HG03520 (cell line): Measurements from ENCODE around the gene ADRA2C.

Source experiments
- ATAC-seq: cut with Tn5 transposase; IDR thresholded peaks from one replicate; pipeline ENCODE4 v1.9.1; 2021; ENCODE audit warnings: mild to moderate bottlenecking, moderate library complexity; ENCODE audit not compliant: unreplicated experiment

The ADRA2C gene

DNA sequence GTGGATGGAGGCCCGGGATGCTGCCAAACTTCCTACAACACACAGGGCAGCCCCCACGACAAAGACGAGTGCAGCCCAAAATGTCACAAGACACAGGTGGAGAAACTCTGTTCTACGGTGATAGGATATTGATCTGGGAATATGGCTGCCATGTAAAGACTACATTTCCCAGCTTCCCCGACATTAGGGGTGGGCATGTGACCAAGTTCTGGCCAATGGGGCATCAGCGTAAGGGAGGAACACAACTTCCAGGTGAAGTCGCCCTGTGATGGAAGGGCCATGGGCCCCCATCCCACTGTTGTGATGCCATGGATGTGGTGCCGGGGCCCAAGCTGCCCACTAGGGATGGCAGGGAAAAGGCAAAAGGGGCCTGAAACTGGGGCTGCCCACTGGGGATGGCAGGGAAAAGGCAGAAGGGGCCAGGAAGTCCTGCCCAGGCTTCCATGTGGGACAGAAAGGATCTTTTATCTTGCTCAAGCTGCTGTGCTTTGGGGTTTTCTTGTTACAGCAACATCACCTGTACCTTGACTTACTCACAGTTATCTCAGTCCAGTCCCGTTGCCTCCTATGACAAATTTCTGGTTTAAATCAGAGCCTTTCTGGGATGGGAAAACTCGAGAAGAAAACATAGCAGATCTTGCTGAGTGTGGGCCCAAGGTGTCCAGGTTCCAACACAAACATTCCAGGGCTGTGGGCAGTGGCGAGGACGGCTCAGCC lies 9.7 kb upstream of the ADRA2C start:
- no peak for ATAC-seq

DNA sequence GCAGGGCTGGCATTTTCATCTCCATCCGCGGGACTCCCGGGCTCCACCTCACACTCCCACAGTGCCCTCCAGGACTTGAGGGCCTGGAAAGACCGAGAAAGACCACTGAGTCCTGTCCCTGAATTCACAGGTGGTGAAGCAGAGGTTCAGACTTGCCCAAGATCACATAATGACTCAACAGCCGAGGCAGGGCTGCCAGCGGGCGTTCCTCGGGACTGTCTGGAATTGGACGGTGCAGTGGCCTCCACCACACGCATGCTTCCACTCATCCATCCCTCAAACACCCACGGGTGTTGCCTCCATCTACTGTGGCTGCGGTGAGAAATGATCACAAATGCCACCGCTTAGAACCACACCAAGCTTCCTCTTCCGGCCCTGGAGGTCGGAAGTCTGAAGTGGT lies 6.9 kb upstream of the ADRA2C start:
- no peak for ATAC-seq

DNA sequence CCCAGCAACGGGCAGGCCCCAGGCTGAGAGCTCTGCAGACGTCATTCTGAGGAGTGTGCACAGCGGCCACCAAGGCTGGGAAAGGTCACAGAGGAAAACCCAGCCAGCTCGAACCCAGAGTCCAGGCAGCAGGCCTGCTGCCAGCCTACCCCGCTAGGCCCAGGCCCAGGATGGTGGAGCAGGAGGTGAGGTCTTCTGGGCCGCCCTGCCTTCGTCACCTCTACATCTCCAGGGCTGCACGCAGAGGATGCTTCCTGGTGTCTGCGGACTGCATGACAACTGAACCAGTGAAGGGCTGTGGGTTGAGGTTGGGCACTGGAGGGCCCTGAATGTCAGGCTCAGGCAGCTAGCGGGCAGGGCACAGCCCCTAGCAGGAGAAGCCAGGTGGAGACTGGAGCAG lies 5.8 kb upstream of the ADRA2C start:
- ATAC-seq = no peak

DNA sequence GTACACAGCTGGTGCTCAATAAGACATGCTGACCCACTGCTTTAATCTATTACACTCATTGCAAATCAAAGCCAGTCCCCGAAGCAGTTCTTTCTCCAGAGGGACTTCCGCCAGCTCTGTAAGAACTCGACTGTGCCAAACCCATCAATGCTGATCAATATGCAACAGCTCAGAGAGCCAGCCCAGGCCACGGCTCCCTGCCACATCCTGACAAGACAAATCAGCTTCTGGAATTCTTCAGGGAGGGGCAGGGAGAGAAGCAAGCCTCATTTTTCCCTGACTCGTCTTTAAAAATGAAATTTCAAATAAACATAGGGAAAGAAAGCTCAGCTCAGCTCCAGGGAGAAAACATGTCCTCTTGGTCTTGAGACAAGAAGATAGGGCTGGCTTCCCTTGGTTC lies 5.3 kb upstream of the ADRA2C start:
- ATAC-seq = no peak

DNA sequence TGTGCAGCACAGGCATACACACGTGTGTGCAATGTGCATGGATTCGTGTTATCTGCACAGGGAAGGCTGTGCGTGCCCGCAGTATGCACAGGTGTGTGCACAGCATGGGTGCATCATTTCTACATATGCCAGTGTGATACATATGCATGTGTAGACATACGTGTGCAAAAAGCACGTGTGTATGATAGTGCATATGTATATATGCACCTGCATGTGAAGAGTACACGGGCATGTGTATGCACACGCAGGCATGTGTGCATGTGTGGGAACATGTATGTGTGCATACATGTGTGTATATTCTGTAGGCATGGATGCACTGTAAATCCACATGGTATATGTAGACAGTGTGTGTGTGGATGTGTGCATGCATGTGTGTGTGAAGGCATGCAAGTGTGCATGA lies 3.9 kb upstream of the ADRA2C start:
- ATAC-seq = no peak

DNA sequence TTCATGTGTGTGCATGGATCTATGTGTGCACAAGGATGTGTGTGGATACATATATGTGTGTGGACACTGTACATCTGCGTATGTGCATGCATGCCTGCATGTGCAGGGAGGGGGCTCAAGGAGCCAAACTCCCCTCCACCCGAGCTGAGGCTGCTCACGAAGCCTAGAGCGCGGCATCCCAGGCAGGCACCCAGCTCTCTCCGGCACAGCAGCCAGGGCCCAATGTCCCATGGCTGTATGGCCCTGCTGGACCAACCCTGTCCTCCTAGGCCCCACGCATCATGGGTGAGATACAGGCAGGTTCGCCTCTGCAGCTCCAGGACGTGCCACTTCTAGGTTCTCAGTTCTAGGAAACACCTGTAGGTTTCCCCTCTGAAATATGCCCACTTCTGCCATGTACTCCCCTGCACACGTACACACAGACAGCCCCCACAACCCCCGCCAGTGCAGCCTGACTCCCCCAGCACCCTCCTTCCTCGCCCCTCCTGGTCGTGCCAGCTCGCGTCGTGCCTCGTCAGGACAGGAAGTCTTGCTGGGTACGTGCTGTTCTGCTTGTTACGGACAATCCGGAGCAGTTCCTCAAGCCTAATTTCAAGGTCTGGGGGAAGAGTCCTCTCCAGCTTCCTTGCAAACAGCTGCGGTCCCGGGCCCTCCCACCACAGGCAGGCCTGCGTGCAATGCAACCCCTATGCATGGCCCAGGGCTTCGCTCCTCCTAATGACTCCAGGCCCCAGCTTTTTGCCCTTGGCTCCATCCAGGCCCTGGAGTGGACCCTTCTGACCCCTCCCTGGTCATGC lies 3.2 kb upstream of the ADRA2C start:
- ATAC-seq = no peak

DNA sequence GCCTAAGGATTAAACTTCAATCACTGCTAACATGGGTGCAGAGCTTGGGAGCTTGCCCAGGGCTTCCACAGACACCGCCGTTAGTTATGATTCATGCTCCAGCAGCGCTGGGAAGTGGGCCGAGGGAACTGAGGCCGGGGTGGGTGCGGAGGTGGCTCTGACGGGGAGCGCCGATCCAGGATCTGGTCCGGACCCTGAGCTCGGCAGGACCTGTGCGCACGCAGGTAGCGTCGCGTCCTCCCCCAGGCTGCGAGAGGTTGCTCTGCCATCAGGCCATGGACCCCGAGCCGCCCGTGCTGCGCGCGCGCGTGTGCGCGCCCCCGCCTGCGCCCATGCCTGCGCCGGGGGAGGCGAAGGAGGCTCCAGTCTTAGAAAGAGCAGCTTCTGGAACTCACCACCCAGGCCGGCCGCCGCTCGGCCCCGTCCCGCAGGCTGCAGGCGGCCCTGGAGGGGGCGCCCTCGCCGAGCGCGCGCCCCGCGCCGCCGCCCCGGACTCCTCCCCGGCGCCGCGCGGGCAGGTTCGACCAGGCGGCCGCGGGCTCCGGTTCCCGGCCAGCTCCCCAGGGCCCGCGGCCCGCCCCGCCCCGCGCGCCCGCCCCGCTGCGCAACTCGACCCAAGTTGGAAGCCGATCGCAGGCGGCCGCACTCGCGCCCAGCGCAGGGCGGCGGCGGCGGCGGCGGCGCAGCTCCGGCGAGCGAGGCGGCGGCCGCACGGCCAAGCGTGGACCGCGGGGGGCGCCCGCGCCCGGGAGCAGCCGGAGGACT lies 732 bp upstream of the ADRA2C start:
- ATAC-seq = no peak

DNA sequence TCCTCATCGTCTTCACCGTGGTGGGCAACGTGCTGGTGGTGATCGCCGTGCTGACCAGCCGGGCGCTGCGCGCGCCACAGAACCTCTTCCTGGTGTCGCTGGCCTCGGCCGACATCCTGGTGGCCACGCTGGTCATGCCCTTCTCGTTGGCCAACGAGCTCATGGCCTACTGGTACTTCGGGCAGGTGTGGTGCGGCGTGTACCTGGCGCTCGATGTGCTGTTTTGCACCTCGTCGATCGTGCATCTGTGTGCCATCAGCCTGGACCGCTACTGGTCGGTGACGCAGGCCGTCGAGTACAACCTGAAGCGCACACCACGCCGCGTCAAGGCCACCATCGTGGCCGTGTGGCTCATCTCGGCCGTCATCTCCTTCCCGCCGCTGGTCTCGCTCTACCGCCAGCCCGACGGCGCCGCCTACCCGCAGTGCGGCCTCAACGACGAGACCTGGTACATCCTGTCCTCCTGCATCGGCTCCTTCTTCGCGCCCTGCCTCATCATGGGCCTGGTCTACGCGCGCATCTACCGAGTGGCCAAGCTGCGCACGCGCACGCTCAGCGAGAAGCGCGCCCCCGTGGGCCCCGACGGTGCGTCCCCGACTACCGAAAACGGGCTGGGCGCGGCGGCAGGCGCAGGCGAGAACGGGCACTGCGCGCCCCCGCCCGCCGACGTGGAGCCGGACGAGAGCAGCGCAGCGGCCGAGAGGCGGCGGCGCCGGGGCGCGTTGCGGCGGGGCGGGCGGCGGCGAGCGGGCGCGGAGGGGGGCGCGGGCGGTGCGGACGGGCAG lies 792 bp downstream of the ADRA2C start:
- no peak for ATAC-seq

DNA sequence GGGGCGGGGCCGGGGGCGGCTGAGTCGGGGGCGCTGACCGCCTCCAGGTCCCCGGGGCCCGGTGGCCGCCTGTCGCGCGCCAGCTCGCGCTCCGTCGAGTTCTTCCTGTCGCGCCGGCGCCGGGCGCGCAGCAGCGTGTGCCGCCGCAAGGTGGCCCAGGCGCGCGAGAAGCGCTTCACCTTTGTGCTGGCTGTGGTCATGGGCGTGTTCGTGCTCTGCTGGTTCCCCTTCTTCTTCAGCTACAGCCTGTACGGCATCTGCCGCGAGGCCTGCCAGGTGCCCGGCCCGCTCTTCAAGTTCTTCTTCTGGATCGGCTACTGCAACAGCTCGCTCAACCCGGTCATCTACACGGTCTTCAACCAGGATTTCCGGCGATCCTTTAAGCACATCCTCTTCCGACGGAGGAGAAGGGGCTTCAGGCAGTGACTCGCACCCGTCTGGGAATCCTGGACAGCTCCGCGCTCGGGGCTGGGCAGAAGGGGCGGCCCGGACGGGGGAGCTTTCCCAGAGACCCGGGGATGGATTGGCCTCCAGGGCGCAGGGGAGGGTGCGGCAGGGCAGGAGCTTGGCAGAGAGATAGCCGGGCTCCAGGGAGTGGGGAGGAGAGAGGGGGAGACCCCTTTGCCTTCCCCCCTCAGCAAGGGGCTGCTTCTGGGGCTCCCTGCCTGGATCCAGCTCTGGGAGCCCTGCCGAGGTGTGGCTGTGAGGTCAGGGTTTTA lies 1.5 kb downstream of the ADRA2C start:
- ATAC-seq = no peak

DNA sequence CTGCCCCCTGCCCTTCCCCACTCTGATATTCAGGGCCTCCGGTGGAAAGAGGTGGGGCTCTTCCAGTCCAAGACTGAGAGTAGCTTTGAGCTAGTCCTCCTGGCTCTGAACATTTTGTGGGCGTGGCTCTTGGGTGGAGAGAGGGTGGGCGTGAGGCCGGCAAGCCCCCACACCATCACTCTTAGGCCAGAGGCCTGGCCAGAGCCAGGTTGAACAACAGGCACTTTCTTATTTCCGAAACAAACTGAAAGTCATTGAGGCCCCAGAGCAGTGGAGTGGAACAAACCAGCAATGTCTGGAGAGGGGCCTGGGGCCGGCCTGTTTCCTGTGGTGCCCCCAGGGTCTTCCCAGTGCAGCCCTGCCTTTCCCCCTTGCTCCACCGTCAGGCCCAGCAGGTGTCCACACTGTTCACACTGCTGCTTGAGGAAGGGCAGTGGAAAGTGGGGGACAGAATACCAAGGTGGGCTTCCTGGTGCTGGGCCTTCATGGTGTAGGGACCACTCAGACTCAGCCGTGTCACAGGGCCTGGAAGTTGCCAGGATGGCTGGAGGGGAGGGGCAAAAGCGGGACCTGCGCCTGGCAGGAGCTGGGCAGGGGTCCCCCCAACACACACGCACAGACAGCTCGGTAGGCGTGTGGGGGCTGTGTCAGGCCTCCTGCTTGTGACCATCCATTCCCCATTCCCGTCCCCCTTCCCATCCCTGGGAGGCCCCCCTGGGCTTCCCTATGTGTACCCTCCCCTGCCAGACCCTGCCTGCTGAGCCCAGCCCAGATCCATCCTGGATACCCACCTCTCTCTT lies 2.9 kb downstream of the ADRA2C start:
- ATAC-seq = no peak

DNA sequence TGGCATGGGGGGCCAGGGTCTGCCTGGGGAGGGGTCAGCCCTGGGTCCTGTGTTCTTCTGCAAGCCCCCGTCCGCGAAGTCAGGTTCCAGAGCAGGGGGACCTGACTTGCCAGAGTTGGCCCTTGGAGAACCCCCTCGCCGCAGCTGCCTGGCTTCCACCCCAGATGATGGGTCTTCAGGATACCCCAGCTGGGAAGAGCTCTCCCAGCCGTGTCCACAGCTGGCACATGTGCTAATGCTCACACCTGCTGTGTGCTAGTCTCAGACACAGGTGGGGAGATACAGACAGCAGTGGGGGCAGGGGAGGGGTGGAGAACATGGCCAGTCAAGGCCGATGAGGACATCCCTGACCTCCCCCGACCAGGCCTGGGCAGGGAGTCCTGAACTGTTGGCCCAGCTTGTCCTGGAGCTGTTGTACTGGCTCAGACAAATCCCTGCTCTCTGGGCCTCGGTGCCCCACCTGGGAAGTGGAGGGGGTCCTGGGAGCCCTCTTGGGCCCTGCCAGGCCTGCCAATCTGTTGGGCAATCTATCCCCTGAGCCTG lies 3.5 kb downstream of the ADRA2C start:
- ATAC-seq = no peak

DNA sequence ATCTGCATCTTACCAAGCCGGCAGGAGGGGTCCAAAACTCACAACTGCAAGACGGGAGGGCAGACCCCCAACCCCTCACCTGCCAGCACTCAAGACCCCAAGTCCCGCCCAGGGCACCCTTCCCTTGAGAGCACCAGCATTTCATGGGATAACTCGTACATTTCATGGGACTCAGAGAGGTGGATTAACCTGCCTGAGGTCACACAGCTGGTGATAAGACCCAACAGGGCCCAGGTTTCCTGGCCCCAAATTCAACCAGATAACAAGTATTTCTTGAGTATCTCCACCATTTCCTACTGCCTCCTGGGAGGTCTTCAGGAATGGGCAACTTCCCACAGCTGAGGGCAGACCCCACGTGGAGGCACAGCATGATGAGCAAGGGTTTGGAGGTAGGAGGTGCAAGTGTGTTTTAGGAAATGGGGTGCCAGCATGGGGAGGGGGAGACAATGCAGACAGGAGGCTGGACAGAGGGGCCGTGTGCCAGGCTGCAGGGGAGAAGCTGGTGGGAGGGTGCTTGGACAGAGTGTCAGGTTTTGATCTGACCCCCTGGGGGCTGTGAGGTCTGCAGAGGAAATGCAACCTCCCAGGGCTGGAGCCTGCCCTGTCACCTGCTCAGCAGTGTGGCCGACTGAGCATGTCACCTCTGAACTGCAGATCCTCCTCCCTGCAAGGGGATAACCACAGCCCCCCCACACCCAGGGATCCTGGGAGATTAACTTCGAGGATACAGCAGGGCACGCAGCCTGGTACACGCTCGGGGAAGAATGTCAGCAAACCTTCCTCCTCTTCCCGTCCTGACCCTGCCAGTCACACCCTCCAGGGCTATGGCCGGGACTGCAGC lies 4.4 kb downstream of the ADRA2C start:
- no peak for ATAC-seq

DNA sequence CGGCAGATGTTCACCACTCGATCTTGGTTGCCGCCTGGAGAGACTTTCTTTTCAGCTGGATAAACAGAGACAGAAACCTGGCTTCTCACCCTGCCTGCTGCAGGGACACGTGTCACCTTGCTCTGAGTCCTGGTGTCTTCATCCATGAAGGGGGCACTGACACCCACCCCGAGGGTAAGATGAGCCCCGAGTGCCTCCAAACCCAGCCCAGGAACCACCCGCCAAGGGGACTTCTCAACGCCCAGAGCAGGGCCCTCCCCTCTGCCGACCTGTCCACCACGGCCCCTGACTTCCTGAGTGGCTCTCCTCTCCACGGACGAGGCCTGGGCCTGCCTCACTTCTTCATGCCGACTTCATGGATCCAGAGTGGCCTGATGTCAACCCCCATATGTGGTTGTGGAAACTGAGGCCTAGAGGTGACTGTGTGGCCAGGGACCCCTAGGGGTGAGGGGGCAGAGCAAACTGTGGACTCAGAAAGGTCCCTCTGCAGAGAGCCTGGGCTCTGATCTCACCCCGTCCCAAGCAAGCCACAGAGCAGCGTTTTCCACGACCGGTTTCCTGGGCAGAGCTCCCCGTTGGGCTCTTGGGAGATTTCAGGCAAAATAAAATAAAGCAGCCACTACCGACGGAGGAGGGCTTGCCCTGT lies 5.1 kb downstream of the ADRA2C start:
- no peak for ATAC-seq

DNA sequence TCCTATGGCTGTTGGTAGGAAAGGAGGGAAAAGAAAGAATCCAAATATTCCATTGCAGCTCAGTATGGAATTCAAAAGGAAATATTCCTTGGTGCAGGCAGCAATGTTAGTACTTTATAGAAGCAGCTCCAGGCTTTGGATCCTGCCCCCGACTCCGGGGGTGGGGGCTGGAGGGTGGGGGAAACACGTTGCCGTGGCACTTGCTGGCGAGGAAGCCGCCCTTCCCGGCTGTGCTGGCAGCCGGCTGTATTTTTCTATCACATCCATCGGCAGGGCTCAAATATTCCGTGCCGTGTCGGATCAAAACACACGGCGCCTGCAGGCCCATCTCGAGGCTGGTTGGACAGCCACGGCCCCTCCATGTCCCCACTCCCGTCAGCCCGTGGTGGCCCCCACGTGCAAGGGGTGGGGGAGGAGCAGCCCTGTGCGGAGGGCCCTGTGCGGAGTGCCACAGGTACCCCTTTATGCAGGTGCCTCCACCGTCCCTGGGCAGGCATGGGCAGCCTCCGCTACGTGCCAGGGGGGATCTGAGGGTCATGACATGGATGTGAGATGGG lies 5.8 kb downstream of the ADRA2C start:
- no peak for ATAC-seq

DNA sequence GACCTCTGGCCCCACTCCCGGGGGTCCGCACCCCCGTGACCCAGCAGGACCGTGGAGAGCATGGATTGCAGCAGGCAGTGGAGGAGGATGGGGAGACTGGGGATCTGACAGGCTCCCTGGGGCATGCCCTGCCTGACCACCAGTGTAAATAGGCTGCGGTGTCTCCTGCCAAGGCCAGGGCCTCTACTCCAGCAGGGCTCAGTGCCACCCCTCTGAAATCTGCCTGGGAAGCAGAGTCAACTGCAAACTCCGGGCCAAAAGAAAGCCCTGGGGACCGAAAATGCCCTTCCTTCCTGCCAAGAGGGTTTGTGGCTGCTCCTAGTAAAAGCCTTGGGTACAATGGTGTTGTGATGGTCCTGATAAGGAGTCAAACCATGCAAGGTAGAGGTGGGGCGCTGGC lies 6.4 kb downstream of the ADRA2C start:
- no peak for ATAC-seq

DNA sequence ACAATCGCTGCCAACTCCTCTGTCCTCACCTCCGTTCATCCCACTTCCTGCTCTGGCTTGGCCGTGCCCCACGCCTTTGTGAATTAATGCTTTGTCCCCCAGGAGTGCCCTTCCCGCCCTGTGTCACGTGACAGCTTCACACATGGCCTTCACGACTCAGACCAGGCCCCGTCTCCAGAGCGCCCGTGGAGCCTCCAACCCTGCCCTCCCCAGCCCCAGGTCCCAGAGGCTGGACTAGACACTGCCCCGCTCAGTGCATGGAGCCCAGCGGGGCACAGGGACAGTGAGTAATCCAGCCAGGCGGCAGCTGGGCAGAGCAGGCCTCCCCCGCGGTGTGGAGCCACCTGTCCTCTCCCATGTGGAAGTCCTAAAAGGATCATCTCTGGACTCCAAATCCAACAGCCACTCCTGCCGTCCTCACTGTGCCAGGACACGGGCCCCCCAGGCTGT lies 7.4 kb downstream of the ADRA2C start:
- no peak for ATAC-seq

DNA sequence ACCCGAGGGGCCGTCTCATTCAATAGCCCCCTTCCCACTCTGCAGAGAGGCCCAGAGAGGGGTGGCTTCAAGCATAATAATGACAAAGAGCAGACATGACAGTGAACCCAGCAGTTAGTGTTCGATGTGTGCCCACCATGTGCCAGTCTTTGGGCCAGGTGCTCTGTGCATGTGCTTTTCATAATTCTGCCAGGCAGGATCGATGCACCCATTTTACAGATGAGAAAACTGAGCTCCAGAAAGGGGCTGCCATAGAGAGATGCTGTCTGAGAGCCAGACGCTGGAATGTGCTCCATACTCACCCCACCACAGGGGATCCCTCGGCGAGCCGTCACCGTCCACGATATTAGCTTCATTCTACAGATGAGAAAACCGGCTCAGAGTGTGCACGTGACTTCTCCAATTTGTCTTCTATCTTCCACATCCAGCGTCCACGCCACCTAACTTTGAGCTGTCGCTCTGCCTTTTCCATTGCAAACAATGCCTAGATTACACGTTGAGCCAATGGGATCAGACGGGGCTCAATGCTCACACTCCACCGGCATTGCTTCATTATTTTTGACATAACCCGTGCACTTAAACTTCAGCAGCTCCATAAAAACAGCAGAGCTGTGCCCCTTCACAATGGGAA lies 8.2 kb downstream of the ADRA2C start:
- no peak for ATAC-seq
